Stimulated activated CD4-positive, alpha-beta T cell treated with anti-CD3 and anti-CD28 coated beads, Interleukin-4, amount 100 ng/mL, for 1 hour (primary cell): ENCODE data around the gene CREM.
A peak's percentile ranks its signal among the peaks of the same experiment; 100 is the strongest.
"Not testable (repeated sequence)": the region's sequence is repeated elsewhere in the genome, so short reads cannot be mapped to it uniquely, and the experiment has no call there.

Experiments used
- DNase-seq: peaks from one replicate; pipeline ENCODE4 v3.0.0-alpha.2; 2020

The CREM gene

DNA sequence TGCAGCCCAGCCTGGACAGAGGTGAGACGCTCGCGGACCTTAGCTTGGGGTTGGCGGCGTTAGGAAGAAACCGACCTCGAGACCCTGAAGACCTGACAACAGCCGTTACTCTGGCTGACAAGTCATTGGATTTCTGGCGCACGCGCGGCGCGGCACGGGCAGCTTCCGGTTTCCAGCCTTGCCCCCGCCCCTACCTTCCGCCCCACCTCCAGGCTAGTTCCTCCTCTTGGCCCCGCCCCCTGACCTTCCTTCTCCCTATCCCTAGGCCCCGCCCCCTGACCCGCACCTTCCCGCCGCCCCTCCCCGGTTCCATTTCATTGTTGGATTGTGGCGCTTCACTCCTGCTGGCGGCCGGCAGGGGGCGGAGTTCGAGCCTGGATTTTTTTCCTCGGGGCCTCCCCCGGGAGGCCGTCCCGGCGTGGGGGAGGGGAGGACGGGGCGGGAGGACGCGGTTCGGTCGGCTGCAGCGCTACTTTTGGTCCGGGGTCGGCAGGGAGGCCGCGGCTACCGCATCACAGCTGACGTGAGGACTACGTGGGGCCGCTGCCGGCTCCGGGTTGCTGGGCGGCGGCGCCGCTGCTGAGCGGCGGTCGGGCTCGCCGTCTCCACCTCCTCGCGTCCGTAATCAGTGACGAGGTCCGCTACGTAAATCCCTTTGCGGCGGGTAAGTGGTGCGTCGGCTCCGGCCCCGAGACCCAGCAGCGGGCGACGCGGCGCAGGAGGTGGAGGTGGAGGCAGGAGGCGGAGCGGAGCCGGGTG lies at the start of gene CREM:
Gene CREM (plus strand): TSS at position 317 of the 759 bp plus-strand sequence. CDS start 10,990 bp downstream, outside the sequence.
- DNase-seq: peak; percentile 100

- no peak for DNase-seq
These were observed 47.4 kb upstream of the CREM start for GRCh38 chr10:35079265-35079664.

DNA sequence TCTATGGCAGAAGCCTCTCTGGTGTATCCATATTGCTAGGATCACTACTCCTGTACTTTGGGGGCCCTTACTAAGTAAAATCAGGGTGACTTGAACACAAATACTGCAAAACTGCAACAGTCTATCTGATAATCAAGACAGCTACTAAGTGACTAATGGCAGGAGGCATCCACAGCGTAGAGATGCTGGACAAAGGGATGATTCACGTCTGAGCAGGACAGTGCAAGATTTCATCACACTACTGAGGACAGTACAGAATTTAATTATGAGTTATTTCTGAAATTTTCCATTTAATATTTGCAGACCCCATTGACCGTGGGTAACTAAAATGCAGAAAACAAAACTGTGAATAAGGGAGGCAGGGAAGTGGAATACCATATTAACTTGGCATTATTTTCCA lies 46.9 kb upstream of the CREM start:
- DNase-seq: no peak

GRCh38 chr10:35080261-35080660 lies 46.4 kb upstream of the CREM start:
- not testable (repeated sequence) for DNase-seq

DNA sequence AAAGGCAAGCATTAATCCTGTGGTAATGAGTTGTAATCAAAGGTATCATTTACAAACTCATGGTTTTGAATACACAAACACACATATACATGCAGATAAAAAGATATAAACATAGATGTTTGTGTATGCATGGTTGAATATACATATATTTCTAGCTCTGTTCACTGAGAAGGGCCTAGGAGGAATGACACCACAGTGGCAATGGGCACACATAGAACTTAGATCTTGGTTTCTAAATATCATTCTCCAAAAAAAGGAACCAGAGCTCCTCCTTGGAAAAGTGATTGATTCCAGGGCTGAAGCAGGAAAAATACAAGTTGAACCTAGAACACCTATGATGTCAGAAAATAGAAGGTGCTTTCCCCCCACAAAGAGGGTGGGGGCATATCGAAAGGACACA lies 43.4 kb upstream of the CREM start:
- DNase-seq: no peak

DNA sequence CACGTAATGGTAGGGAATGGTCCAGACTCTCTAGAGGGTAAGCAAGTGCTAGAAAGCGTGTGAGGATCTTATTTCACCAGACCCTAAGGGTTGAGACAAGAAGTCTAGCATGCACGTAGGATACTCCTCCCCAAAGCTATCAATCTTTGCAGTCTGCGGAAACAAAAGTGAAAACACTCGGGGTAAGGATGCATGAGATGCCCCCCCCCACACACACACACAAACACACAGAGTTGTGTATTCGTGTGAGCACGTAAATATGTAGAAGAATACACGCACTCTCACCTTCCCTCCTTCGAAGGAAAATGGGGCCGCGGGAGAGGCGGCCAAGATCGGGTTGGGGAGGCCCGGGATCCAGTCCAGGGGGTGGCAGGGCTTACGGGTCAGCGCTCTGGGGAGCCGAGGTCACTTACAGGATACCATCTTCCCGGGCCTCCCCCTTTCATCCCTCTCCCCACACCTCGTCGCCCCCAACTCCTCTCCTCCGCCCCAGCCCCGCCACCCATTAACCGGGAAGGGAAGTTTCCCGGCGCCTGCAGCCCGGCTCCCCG lies 37.0 kb upstream of the CREM start:
- no peak for DNase-seq

DNA sequence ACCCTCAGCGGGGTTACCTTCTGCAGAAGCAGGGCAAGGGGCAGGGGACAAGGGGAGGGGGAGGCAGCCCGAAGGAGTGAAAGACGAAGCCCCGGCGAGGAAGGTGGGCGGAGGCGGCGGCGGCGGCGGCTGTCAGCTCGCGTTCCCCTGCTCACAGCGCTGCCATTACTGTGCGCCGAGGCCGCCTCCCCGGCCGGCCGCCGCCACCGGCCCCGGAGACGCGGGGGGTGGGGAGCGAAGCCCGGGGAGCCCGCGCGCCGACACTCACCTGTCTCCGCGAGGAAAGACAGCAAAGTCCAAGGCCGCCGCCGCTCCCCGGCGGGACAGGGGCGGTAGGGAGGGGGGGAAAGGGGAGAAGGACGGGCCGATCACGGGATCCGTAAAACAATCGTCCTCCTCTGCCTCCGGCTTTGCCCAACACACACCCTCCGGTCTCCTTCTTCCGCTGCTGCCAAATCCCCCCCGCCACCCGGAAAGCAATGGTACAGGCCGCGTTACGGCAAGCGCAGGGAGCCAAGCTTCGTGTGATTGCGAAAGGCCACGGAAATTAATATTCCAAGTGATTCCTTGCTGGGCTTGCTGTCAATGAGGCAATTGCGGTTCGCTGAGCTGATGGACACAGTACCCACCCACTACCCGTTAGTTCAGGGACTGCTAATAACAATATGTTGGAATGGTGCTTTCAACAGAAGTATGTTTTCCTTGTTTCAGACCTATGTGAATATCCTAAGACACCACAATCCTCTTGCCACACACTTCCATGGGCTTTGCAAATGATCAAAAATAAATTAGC lies 36.3 kb upstream of the CREM start, which contains the start of gene CUL2:
Gene CUL2 (minus strand): TSS at position 180 of the 793 bp plus-strand sequence. CDS start 19,024 bp downstream, outside the sequence.
- DNase-seq: peak; percentile 89

GRCh38 chr10:35091994-35092790 lies 34.5 kb upstream of the CREM start:
- DNase-seq: no peak

DNA sequence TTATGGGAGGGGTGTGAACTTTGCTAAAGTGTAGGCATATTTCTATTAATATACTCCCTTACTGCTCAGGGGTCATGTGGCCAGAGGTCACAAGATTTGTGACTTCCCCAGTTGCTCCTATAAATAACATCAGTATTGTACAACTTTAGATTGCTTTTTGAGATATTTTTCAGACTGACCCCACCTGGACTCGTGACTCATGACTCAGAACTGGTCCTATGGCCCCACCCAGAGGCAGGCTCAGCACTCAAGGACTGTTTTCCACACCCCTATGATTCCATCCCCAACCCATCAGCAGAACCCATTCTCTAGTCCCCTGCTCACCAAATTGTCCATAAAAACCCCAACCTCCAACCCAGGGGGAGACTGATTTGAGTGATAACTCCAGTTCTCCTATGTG lies 33.8 kb upstream of the CREM start:
- no peak for DNase-seq

GRCh38 chr10:35096312-35096711 lies 30.3 kb upstream of the CREM start:
- DNase-seq: no peak

- DNase-seq: no peak
These were observed 29.1 kb upstream of the CREM start for GRCh38 chr10:35097510-35097909.

DNA sequence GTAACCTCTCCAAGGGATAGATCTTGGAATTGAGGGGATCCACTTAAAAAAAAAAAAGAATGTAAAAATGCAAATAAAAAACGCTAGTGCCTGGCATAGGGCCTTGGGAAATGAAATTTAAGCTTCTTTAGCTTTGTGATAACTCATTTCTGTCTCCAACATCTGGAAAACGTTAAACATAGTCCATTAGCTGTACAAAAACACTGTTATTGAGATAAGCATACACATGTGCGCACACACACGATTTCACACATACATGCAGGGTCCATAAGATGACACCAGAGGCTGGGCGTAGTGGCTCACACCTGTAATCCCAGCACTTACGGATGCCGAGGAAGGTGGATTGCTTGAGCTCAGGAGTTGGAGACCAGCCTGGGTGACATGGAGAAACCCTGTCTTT lies 22.8 kb upstream of the CREM start:
- no peak for DNase-seq

- DNase-seq: no peak
These were observed 14.1 kb upstream of the CREM start for GRCh38 chr10:35112571-35112970.

DNA sequence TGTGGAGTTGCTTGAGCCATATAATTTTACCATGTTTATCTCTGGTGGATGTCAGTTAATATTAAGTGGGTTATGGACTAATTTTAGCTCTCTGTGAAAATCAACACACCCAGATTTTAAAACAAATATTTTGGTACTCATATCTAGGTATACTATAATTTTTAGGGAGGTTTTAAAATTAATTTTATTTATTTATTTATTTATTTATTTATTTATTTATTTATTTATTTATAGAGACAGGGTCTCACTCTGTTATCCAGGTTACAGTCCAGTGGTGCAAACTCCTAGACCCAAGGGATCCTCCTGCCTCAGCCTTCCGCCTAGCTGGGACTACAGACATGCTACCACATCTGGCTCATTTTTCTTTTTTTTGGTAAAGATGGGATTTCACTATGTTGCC lies 7.3 kb upstream of the CREM start:
- no peak for DNase-seq

GRCh38 chr10:35124540-35124939 lies 2.1 kb upstream of the CREM start:
- DNase-seq: no peak

DNA sequence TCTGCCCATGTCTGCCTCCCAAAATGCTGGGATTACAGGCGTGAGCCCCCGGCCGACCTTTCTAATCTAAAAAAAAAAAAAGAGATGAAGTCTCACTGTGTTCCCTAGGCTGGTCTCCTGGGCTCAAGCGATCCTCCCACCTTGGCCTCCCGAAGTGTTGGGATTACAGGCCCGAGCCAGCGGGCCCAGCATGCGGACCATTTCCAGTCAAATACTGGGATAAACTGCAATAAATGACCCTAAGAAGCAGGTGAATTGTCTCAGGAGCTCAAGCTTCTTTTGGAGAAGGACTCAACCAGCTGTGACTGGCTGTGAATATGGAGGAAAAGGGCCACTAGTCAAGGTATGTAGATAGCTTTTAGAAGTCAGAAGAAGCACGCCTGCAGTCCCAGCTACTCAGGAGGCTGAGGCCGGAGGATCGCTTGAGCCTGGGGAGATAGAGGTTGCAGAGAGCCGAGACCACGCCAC lies 550 bp upstream of the CREM start:
- DNase-seq: no peak

- DNase-seq: peak; percentile 59
These were observed 744 bp downstream of the CREM start for GRCh38 chr10:35127289-35127891.

GRCh38 chr10:35129185-35129674 lies 2.6 kb downstream of the CREM start:
- no peak for DNase-seq

DNA sequence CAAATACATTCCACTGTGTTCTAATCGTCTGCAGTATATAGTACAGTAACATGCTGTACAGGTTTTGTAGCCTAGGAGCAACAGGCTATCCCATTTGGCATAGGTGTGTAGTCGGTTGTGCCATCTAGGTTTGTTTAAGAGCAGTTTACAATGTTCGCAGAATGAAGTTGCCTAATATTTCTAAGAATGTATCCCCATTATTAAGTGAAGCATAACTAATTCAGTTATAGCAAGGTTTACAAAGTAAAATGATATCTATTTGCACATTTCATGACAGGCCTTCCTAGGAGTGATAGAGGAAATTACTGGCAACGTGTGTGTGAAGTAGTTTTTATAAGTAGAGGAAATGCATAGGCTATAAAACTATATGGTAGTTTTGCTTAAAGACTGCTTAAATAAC lies 4.0 kb downstream of the CREM start:
- DNase-seq: no peak

- DNase-seq: no peak
These were observed 6.1 kb downstream of the CREM start for GRCh38 chr10:35132727-35133126.

- no peak for DNase-seq
These were observed 6.9 kb downstream of the CREM start for GRCh38 chr10:35133586-35133985.

DNA sequence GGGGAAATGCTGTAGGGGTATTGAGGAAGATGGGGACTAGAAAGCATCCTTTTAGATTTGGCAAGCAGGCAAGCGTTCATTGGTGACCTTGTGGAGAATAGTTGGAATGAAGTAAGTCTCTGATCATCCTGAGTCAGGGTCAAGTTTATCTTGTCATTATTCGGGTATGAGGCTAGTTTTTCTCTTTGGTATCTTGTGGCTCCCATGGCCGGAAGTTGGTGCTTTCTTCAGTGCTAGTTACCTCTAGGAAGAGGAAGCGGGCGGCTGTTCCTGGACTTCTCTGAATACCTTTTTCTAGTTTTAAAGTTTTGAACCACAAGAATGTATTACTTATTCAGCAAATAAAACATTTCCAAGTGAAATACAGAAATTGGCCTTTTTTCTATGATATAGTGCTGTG lies 9.2 kb downstream of the CREM start:
- DNase-seq: no peak
